Astrocyte (in vitro differentiated cells and primary cell): ENCODE results near the gene FANCE. TPM values are rescaled to one million over a fixed set of nuclear protein-coding genes. Genes with fewer than 3 reads are reported as not detected.
A peak's percentile ranks its signal among the peaks of the same experiment; 100 is the strongest.

Experiments used
- DNase-seq: peaks from one replicate; pipeline ENCODE4 v3.0.0-alpha.2; 2010; ENCODE audit warnings: low read depth
- FAIRE-seq: peaks from 2 replicates; lab custom pipeline; 2011; peaks lifted over from hg19 to GRCh38; lab: Jason Lieb, UNC
- H2AFZ ChIP-seq: 2 replicates; pipeline ENCODE4 v1.6.0; 2012; ENCODE audit warnings: low read depth, low read length, inconsistent platforms
- H3K27ac ChIP-seq: 2 replicates; pipeline ENCODE4 v1.5.1; 2011; ENCODE audit warnings: low read depth, low read length, inconsistent platforms
- H3K27me3 ChIP-seq: 2 replicates; pipeline ENCODE4 v1.6.0; 2011; ENCODE audit warnings: low read length, inconsistent platforms; ENCODE audit not compliant: insufficient read depth
- H3K36me3 ChIP-seq: 2 replicates; pipeline ENCODE4 v1.5.1; 2011; ENCODE audit warnings: low read length, inconsistent platforms; ENCODE audit not compliant: insufficient read depth
- H3K4me1 ChIP-seq: 2 replicates; pipeline ENCODE4 v1.5.1; 2011; ENCODE audit warnings: low read length, inconsistent platforms; ENCODE audit not compliant: insufficient read depth
- H3K4me2 ChIP-seq: 2 replicates; pipeline ENCODE4 v1.6.0; 2012; ENCODE audit warnings: low read length, inconsistent platforms
- H3K4me3 ChIP-seq: 2 replicates; pipeline ENCODE4 v1.5.1; 2011; ENCODE audit warnings: low read depth, mild to moderate bottlenecking, low read length, inconsistent platforms; ENCODE audit not compliant: insufficient read depth
- H3K79me2 ChIP-seq: 2 replicates; pipeline ENCODE4 v1.6.0; 2012; ENCODE audit warnings: mild to moderate bottlenecking, low read length, inconsistent platforms; ENCODE audit not compliant: insufficient read depth
- H3K9ac ChIP-seq: 2 replicates; pipeline ENCODE4 v1.6.0; 2012; ENCODE audit warnings: mild to moderate bottlenecking, low read length, inconsistent platforms
- H3K9me3 ChIP-seq: 2 replicates; pipeline ENCODE4 v1.5.1; 2012; ENCODE audit warnings: low read depth, mild to moderate bottlenecking, low read length, inconsistent platforms; ENCODE audit not compliant: insufficient read depth
- H4K20me1 ChIP-seq: 2 replicates; pipeline ENCODE4 v1.6.0; 2012; ENCODE audit warnings: low read length, inconsistent platforms; ENCODE audit not compliant: insufficient read depth
- H3K27ac Mint-ChIP-seq: one replicate; pipeline ENCODE4 v1.8.0; 2021; ENCODE audit warnings: mild to moderate bottlenecking, mixed read lengths; ENCODE audit not compliant: unreplicated experiment
- H3K27me3 Mint-ChIP-seq: one replicate; pipeline ENCODE4 v1.8.0; 2021; ENCODE audit warnings: low read depth, mixed read lengths; ENCODE audit not compliant: unreplicated experiment
- H3K36me3 Mint-ChIP-seq: one replicate; pipeline ENCODE4 v1.8.0; 2021; ENCODE audit warnings: low read depth, mixed read lengths; ENCODE audit not compliant: unreplicated experiment
- H3K4me1 Mint-ChIP-seq: one replicate; pipeline ENCODE4 v1.8.0; 2021; ENCODE audit warnings: low read depth, mixed read lengths; ENCODE audit not compliant: unreplicated experiment
- H3K4me3 Mint-ChIP-seq: one replicate; pipeline ENCODE4 v1.8.0; 2021; ENCODE audit warnings: mild to moderate bottlenecking, moderate library complexity, mixed read lengths; ENCODE audit not compliant: unreplicated experiment
- H3K9me3 Mint-ChIP-seq: one replicate; pipeline ENCODE4 v1.8.0; 2021; ENCODE audit warnings: mild to moderate bottlenecking, mixed read lengths; ENCODE audit not compliant: unreplicated experiment
- EZH2 ChIP-seq: IDR thresholded peaks from 2 replicates; pipeline ENCODE4 v1.6.1; 2012; ENCODE audit warnings: mild to moderate bottlenecking, low read length, inconsistent platforms; ENCODE audit not compliant: insufficient read depth
- total RNA-seq: library from RNA; stranded (reverse); gene quantifications from 2 replicates; pipeline ENCODE4 v1.2.1, GENCODE V29; 2021
- TF ChIP-seq, protein P1 (sequence below): IDR thresholded peaks from 2 replicates; pipeline ENCODE4 v1.5.1; 2011; ENCODE audit warnings: low read depth, mild to moderate bottlenecking, inconsistent platforms, low read length, moderate library complexity; ENCODE audit not compliant: insufficient read depth

Gene FANCE
- total RNA-seq, 1 donor from 2014 or later = 2.9 TPM

DNA sequence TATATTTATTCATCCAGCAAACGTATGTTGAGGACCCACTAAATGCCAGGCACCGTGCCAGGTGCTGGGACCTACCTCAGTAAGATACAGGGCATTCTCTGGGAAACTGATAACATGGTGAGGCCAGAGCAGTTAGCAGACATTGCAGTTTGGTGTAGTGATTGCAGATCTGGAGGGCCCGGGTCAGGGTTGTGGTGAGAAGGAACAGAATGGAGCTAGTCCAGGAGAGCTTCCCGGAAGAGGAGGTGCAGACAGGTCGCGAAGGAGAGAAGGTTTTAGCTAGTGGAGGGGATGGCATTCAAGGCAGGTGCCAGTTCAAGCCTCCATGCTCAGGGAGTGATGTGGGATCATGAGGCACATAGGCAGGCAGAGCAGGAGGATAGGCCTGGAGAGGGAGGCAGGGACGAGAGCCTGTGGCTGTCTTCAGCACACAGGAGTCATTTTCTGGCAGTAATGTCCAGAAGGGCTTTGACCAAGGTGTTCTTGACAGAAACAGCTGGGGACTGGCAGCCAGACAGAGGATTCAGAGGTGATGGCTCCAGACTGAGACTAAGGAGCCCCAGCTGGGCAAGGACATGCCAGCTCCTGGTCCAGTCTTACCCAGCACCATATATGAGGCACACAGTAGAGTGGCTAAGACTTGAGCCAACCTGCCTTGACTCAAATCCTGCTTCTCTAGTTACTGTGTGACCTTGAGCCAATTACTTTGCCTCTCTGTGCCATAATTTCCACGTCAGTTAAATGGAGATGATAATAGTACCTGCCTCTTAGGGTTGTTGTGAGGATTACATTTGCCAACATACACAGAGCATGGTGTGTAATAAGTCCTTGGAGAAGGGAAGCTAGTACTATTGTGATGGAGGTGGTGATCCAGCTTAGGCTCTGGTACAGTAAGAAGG, 48.3 kb upstream of the FANCE start:
- Histone ChIP-seq H2AFZ (no peak overlapping the region), H3K27me3 (no peaks in the 10 kb centered on the region), H3K27ac (no peak overlapping the region), H3K9me3 (no peaks in the 10 kb centered on the region), H3K4me1 (peaks cover 10% of the 10 kb centered on the region), H3K4me3 (no peak overlapping the region), H3K4me2 (no peak overlapping the region), H3K9ac (no peak overlapping the region), H3K79me2 (peaks cover 37% of the 10 kb centered on the region), H4K20me1 (peaks cover 60% of the 10 kb centered on the region), H3K36me3 (no peaks in the 10 kb centered on the region)
- DNase-seq (no peak), FAIRE-seq (no peak)
- peaks cover 7% of the 10 kb centered on the region for H3K27me3 Mint-ChIP-seq
- TF ChIP-seq, protein P1, sequence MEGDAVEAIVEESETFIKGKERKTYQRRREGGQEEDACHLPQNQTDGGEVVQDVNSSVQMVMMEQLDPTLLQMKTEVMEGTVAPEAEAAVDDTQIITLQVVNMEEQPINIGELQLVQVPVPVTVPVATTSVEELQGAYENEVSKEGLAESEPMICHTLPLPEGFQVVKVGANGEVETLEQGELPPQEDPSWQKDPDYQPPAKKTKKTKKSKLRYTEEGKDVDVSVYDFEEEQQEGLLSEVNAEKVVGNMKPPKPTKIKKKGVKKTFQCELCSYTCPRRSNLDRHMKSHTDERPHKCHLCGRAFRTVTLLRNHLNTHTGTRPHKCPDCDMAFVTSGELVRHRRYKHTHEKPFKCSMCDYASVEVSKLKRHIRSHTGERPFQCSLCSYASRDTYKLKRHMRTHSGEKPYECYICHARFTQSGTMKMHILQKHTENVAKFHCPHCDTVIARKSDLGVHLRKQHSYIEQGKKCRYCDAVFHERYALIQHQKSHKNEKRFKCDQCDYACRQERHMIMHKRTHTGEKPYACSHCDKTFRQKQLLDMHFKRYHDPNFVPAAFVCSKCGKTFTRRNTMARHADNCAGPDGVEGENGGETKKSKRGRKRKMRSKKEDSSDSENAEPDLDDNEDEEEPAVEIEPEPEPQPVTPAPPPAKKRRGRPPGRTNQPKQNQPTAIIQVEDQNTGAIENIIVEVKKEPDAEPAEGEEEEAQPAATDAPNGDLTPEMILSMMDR = no peak
- TF ChIP-seq EZH2 = no peak
- no peaks in the 10 kb centered on the region for H3K9me3 Mint-ChIP-seq
- peaks cover 5% of the 10 kb centered on the region for H3K4me1 Mint-ChIP-seq
- no peak overlapping the region for H3K4me3 Mint-ChIP-seq
- peaks cover 5% of the 10 kb centered on the region for H3K36me3 Mint-ChIP-seq
- H3K27ac Mint-ChIP-seq = no peak overlapping the region

DNA sequence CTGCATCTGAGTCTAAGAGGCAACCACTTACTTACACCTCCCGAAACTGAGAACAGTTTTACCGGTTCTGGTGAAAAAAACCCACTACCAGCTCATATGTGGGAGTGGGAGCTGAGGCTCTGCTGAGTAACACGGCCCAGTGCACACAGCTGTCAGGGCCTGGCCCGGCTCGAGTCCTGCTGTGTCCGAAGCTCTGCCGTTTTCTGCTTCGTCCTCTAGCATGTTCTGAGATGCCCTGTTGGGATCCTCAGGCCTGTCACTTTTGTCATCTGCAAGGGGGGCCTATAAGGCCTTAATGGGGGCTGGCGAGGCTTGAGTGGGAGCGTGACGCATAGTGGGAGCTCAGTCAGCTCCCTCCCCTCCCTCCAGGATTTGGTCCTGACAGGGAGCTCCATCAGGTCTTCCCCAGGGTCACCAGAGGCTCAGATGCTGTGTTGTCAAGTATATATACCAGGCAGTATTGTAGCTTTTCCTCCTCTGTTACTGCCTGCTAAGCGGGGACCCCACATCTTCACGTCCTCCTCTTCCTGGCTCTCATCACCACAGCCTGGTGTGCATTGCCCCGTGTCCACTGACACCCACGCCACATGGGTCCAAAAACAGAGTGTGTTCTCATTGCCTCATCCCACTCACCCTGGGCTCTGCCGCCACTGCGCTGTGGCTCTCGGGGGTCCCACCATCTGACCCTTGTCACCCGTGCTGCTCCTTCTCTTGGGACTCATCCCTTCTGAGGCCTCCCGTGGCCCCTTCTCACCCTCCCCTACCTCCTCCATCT, 45.2 kb upstream of the FANCE start:
- H3K9me3 Mint-ChIP-seq = no peaks in the 10 kb centered on the region
- Histone ChIP-seq H3K4me3 (no peak overlapping the region), H3K4me1 (no peaks in the 10 kb centered on the region), H3K79me2 (peaks cover 29% of the 10 kb centered on the region), H3K9ac (no peak overlapping the region), H3K27me3 (no peaks in the 10 kb centered on the region), H3K9me3 (no peaks in the 10 kb centered on the region), H3K27ac (no peak overlapping the region), H3K4me2 (no peak overlapping the region), H3K36me3 (peaks cover 7% of the 10 kb centered on the region), H4K20me1 (peaks cover 59% of the 10 kb centered on the region), H2AFZ (no peak overlapping the region)
- H3K27ac Mint-ChIP-seq = no peak overlapping the region
- peaks cover 4% of the 10 kb centered on the region for H3K27me3 Mint-ChIP-seq
- DNase-seq (no peak), FAIRE-seq (no peak)
- peaks cover 6% of the 10 kb centered on the region for H3K36me3 Mint-ChIP-seq
- no peaks in the 10 kb centered on the region for H3K4me1 Mint-ChIP-seq
- no peak for TF ChIP-seq EZH2
- TF ChIP-seq, protein P1 = no peak
- H3K4me3 Mint-ChIP-seq = peak overlapping the region; percentile 47
